Stimulated activated naive CD8-positive, alpha-beta T cell treated with anti-CD3 and anti-CD28 coated beads, Interleukin-15, Interleukin-2, amounts not matched to agents 100 ng/mL and 50 ng/mL, for 24 hours (primary cell): ENCODE results near the gene TOMM40L.

Experiments
- H3K27ac Mint-ChIP-seq: one replicate; pipeline ENCODE4 v1.8.0; 2021; ENCODE audit warnings: mild to moderate bottlenecking, mixed read lengths
- H3K27me3 Mint-ChIP-seq: one replicate; pipeline ENCODE4 v1.8.0; 2021; ENCODE audit warnings: mixed read lengths
- H3K36me3 Mint-ChIP-seq: one replicate; pipeline ENCODE4 v1.8.0; 2021; ENCODE audit warnings: low read depth, mixed read lengths
- H3K4me1 Mint-ChIP-seq: one replicate; pipeline ENCODE4 v1.8.0; 2021; ENCODE audit warnings: low read depth, mixed read lengths
- H3K4me3 Mint-ChIP-seq: one replicate; pipeline ENCODE4 v1.8.0; 2021; ENCODE audit warnings: mild to moderate bottlenecking, mixed read lengths
- H3K9me3 Mint-ChIP-seq: one replicate; pipeline ENCODE4 v1.8.0; 2021; ENCODE audit warnings: mixed read lengths

TOMM40L gene

DNA sequence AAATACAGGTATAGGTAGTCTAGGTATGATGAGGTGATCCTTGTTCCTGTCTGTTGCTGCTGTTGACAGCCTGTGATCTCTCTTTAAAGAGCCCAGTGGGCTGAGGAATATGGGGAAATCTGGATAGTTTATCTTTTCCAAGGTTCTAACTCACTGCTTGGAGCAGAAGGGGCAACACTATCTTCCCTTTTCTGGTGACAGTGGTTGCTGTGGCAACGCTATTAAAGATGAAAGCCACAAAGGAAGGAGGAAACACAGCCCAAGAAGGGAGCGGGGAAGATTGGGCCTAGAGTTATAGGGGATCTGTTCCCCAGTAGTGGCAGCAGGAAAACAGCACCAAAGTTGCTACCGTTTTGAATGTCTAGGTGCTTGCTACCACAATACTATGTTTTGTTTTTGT is 41.5 kb downstream of the TOMM40L start:
- Mint-ChIP-seq H3K4me3 (no peak overlapping the region), H3K36me3 (no peaks in the 10 kb centered on the region), H3K9me3 (no peaks in the 10 kb centered on the region), H3K27ac (no peak overlapping the region), H3K4me1 (no peaks in the 10 kb centered on the region), H3K27me3 (peaks cover 23% of the 10 kb centered on the region)

DNA sequence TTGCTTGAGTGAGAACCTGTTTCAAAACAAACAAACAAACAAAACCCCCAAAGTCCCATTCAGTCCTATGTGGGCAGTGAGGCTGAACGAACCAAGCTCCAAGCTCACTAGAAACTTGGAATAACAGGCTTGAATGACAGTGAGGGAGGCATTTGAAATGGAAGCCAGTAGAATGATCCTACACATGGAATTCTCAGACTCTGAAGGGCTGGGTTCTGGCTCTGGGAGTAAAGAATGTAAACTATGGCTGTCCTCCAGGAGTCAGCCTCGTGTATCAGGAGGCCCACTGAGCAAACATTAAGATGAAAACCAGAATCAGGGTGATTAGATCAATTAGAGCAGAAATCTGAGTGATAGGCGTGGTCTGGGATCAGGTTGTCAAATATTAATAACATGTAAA is 47.5 kb downstream of the TOMM40L start:
- Mint-ChIP-seq H3K27me3 (peaks cover 20% of the 10 kb centered on the region), H3K4me1 (no peaks in the 10 kb centered on the region), H3K27ac (no peak overlapping the region), H3K4me3 (no peak overlapping the region), H3K9me3 (no peaks in the 10 kb centered on the region), H3K36me3 (no peaks in the 10 kb centered on the region)

DNA sequence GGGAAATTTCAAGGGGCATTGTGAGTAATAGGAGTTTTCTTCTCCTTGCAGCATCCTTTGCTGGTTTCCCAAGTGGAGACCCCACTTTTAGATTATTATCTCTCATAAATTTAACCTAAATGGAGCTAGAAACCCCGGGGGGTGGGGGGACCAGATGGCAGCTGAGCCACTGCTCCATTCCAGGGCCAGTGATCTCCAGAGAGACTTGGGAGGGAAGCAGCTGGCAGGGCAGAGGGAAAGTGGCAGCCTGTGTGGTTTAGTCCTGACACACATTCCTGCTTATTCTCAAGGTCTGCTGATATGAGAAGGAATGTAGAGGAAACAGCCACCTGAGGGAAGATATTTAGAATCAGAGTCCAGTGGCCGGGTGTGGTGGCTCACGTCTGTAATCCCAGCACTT is 49.0 kb downstream of the TOMM40L start:
- no peaks in the 10 kb centered on the region for H3K9me3 Mint-ChIP-seq
- H3K36me3 Mint-ChIP-seq, result no peaks in the 10 kb centered on the region
- no peak overlapping the region for H3K27ac Mint-ChIP-seq
- no peaks in the 10 kb centered on the region for H3K4me1 Mint-ChIP-seq
- H3K27me3 Mint-ChIP-seq, result peaks cover 22% of the 10 kb centered on the region
- no peak overlapping the region for H3K4me3 Mint-ChIP-seq
